Measurements from ENCODE around the gene SLC45A3. TPM values are rescaled to one million over a fixed set of nuclear protein-coding genes. Genes with fewer than 3 reads are reported as not detected.

The SLC45A3 gene
- total RNA-seq, 1 experiment from 2014 or later = 3.0 TPM

- DNase-seq (ENCODE audit: low read depth, low spot score) (no peak), ATAC-seq (no peak)
- TF ChIP-seq SIN3A (IDR thresholded peaks at IDR 0.05; ENCODE audit: borderline replicate concordance, insufficient read depth, low read depth, low read length) = no peak
- no peak for TF ChIP-seq POLR2AphosphoS5 (IDR thresholded peaks at IDR 0.05; ENCODE audit: low read depth, low read length)
- TF ChIP-seq, protein P1, sequence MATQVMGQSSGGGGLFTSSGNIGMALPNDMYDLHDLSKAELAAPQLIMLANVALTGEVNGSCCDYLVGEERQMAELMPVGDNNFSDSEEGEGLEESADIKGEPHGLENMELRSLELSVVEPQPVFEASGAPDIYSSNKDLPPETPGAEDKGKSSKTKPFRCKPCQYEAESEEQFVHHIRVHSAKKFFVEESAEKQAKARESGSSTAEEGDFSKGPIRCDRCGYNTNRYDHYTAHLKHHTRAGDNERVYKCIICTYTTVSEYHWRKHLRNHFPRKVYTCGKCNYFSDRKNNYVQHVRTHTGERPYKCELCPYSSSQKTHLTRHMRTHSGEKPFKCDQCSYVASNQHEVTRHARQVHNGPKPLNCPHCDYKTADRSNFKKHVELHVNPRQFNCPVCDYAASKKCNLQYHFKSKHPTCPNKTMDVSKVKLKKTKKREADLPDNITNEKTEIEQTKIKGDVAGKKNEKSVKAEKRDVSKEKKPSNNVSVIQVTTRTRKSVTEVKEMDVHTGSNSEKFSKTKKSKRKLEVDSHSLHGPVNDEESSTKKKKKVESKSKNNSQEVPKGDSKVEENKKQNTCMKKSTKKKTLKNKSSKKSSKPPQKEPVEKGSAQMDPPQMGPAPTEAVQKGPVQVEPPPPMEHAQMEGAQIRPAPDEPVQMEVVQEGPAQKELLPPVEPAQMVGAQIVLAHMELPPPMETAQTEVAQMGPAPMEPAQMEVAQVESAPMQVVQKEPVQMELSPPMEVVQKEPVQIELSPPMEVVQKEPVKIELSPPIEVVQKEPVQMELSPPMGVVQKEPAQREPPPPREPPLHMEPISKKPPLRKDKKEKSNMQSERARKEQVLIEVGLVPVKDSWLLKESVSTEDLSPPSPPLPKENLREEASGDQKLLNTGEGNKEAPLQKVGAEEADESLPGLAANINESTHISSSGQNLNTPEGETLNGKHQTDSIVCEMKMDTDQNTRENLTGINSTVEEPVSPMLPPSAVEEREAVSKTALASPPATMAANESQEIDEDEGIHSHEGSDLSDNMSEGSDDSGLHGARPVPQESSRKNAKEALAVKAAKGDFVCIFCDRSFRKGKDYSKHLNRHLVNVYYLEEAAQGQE (IDR thresholded peaks at IDR 0.05; ENCODE audit: insufficient read depth in 1 of 2, low read depth in 2 of 2, low read length in 1 of 2) = no peak
- TF ChIP-seq TCF7L2 (IDR thresholded peaks at IDR 0.05; ENCODE audit: low read depth, low read length) = no peak
- TF ChIP-seq CTCF (IDR thresholded peaks at IDR 0.05) = no peak
- Histone ChIP-seq H3K9me3 (ENCODE audit: control insufficient read depth, insufficient read depth, low read depth, low read length) (no peaks in the 10 kb centered on the region), H3K27ac (ENCODE audit: low read length) (peak overlapping the region; percentile 57), H3K36me3 (ENCODE audit: control insufficient read depth, insufficient read depth, low read length) (no peaks in the 10 kb centered on the region), H3K27me3 (ENCODE audit: control insufficient read depth, insufficient read depth, low read length) (no peaks in the 10 kb centered on the region), H3K4me1 (ENCODE audit: control insufficient read depth, insufficient read depth, low read length) (peaks cover 31% of the 10 kb centered on the region), H3K4me3 (ENCODE audit: low read depth in 2 of 2, low read length in 2 of 2) (no peak overlapping the region)
- BruUV-seq (replicated peaks) = no TSS peak
- CTCF ChIA-PET = no interaction called here
- POLR2A ChIA-PET = no interaction called here
- intact Hi-C loops (cut with micrococcal nuclease; ENCODE audit: unreplicated experiment) (no loop called here), in situ Hi-C loops (cut with HindIII; ENCODE audit: low pct_unique_long_range_greater_than_20kb, low sequenced_read_pairs) (no loop called here)
These were observed 14.9 kb downstream of the SLC45A3 start for GRCh38 chr1:205665201-205666045.

DNA sequence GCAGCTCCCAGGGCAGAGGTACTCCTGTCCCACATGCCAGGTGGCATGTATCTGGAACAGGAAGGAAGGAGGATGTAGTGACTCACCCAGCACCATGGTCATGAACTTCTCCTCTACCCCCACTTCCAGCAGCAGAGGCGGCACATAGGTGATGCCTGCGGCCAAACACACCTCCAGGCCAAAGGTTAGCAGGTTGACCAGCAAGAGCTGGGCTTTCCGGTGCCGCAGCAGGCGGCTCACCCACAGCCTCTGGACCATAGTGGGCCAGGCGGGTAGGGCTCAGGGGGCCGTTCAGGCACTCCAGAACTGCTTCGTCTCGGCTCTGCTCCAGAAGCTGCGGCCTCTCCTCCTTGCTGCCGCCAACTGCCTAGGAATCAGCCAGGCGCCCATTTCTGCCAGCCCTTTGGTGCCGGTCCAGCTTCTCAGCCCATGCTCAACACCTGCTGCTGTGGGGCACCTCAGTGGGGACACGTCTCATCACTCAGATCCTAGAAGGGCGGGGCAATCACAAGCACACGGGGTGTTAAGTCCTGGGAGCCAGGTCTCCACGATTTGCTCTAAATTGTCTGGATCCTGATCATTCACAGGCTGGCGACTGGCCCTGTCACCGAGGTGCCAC is 15.8 kb downstream of the SLC45A3 start:
- Histone ChIP-seq H3K9me3 (ENCODE audit: control insufficient read depth, insufficient read depth, low read depth, low read length) (no peaks in the 10 kb centered on the region), H3K4me3 (ENCODE audit: low read depth in 2 of 2, low read length in 2 of 2) (peak overlapping the region in 1 of 2 experiments; percentile 7; a peak in 1 of 4 replicates), H3K36me3 (ENCODE audit: control insufficient read depth, insufficient read depth, low read length) (no peaks in the 10 kb centered on the region), H3K4me1 (ENCODE audit: control insufficient read depth, insufficient read depth, low read length) (peaks cover 28% of the 10 kb centered on the region), H3K27me3 (ENCODE audit: control insufficient read depth, insufficient read depth, low read length) (no peaks in the 10 kb centered on the region), H3K27ac (ENCODE audit: low read length) (peak overlapping the region; percentile 57)
- DNase-seq (ENCODE audit: low read depth, low spot score) = no peak
- no TSS peak for BruUV-seq (replicated peaks)
- peak; percentile 72 for ATAC-seq
- intact Hi-C loops (cut with micrococcal nuclease; ENCODE audit: unreplicated experiment) (no loop called here), in situ Hi-C loops (cut with HindIII; ENCODE audit: low pct_unique_long_range_greater_than_20kb, low sequenced_read_pairs) (no loop called here)
- TF ChIP-seq, protein P1 (IDR thresholded peaks at IDR 0.05; ENCODE audit: insufficient read depth in 1 of 2, low read depth in 2 of 2, low read length in 1 of 2) = no peak
- TF ChIP-seq CTCF (IDR thresholded peaks at IDR 0.05) (no peak), SIN3A (IDR thresholded peaks at IDR 0.05; ENCODE audit: borderline replicate concordance, insufficient read depth, low read depth, low read length) (no peak), TCF7L2 (IDR thresholded peaks at IDR 0.05; ENCODE audit: low read depth, low read length) (no peak), POLR2AphosphoS5 (IDR thresholded peaks at IDR 0.05; ENCODE audit: low read depth, low read length) (no peak; the same call in 1 of the 2 replicates)
- ChIA-PET POLR2A (interaction anchor here (0.5 kb wide), 1 partner anchor 34 kb away, joined by 3 read pairs; no protein-coding TSS in a partner anchor), CTCF (no interaction called here)

All from Panc1 (cell line).